Mesothelial cell of epicardium (in vitro differentiated cells): ENCODE data around the gene TRIM5. TPM values are rescaled to one million over a fixed set of nuclear protein-coding genes. Genes with fewer than 3 reads are reported as not detected.

ENCODE experiments used
- DNase-seq, 2 experiments: peaks; one replicate each; pipeline ENCODE4 v3.0.0; 2021; ENCODE audit warnings: low spot score in 2 of 2; ENCODE audit not compliant: unreplicated experiment in 2 of 2
- H3K27ac Mint-ChIP-seq: 2 replicates; pipeline ENCODE4 v1.8.0; 2021; ENCODE audit warnings: mixed read lengths
- H3K27me3 Mint-ChIP-seq: 2 replicates; pipeline ENCODE4 v1.8.0; 2021; ENCODE audit warnings: low read depth, mixed read lengths
- H3K36me3 Mint-ChIP-seq: 2 replicates; pipeline ENCODE4 v1.8.0; 2021; ENCODE audit warnings: mixed read lengths
- H3K4me1 Mint-ChIP-seq: 2 replicates; pipeline ENCODE4 v1.8.0; 2021; ENCODE audit warnings: mixed read lengths
- H3K4me3 Mint-ChIP-seq: 2 replicates; pipeline ENCODE4 v1.8.0; 2021; ENCODE audit warnings: mild to moderate bottlenecking, moderate library complexity, mixed read lengths
- H3K9me3 Mint-ChIP-seq: 2 replicates; pipeline ENCODE4 v1.8.0; 2021; ENCODE audit warnings: mixed read lengths
- total RNA-seq: library from RNA; stranded (reverse); gene quantifications from 3 replicates; pipeline ENCODE4 v1.2.1, GENCODE V29; 2021
- TF ChIP-seq, protein P1 (sequence below): fragments of 200-600 bp; sonication (generic); IDR thresholded peaks from one replicate; pipeline ENCODE4 v1.5.0; 2021; ENCODE audit warnings: antibody characterized with exemption; ENCODE audit not compliant: unreplicated experiment

TRIM5 gene
- total RNA-seq, 1 donor from 2014 or later: 74.0 TPM

DNA sequence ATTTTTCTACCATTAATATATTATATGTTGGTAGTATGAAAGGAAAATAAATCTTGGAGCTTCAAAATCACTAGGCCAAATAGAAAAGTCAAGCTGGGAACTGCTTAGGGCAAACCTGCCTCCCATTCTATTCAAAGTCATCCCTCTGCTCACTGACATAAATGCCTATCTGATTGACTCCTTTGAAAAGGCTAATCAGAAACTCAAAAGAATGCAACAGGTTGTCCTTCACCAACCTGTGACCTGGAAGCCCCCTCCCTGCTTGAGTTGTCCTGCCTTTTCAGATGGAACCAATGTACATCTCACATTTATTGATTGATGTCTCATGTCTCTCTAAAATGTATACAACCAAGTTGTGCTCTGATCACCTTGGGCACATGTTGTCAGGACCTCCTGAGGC, 63.3 kb downstream of the TRIM5 start:
- H3K9me3 Mint-ChIP-seq: no peaks in the 10 kb centered on the region
- H3K27me3 Mint-ChIP-seq: no peaks in the 10 kb centered on the region
- no peak for DNase-seq
- H3K4me3 Mint-ChIP-seq: no peak overlapping the region
- peaks cover 36% of the 10 kb centered on the region for H3K4me1 Mint-ChIP-seq
- peaks cover 2% of the 10 kb centered on the region for H3K36me3 Mint-ChIP-seq
- peak overlapping the region; percentile 97 for H3K27ac Mint-ChIP-seq
- TF ChIP-seq, protein P1, sequence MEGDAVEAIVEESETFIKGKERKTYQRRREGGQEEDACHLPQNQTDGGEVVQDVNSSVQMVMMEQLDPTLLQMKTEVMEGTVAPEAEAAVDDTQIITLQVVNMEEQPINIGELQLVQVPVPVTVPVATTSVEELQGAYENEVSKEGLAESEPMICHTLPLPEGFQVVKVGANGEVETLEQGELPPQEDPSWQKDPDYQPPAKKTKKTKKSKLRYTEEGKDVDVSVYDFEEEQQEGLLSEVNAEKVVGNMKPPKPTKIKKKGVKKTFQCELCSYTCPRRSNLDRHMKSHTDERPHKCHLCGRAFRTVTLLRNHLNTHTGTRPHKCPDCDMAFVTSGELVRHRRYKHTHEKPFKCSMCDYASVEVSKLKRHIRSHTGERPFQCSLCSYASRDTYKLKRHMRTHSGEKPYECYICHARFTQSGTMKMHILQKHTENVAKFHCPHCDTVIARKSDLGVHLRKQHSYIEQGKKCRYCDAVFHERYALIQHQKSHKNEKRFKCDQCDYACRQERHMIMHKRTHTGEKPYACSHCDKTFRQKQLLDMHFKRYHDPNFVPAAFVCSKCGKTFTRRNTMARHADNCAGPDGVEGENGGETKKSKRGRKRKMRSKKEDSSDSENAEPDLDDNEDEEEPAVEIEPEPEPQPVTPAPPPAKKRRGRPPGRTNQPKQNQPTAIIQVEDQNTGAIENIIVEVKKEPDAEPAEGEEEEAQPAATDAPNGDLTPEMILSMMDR: no peak

DNA sequence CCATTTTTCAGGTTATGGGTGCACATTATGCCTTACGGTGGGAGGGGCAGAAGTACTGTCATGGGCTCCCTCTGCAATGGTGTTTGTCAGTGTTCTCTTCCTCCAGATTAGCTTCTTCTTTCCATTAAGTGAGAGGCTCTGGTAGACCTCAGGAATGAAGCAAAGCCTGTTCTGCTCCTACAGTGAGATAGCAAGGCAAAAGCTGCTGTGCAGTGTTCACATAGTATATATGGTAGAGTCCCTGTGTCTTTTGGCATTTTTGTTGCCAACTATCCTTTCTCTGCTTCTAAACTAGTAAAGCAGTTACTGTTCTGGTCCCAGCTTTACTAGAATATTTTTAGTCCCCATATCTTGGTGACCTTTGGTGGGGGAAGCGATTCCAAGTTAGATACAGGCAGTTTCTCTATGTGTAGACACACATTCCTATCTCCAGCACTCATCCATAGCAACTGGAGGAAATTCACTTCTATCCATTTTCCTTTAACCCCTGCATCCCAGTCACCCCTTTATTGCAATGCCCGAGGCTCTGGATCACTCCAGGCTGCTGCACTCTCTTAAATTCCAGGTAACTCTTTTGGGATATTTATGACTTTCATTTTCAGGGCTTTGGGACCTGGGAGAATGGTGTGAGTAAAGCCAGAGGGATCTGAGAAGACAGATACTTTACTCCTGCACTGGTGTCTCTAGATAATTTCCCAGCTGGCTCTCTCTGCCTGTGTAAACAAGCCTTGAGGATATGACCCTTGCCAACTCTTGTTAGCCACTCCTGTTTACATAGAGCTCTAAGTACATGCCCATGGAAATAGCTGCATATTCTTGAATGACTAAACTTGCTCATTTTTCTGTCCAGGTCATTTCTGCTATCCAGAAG, 64.0 kb downstream of the TRIM5 start:
- Mint-ChIP-seq H3K36me3 (no peaks in the 10 kb centered on the region), H3K4me3 (no peak overlapping the region), H3K9me3 (no peaks in the 10 kb centered on the region), H3K4me1 (peaks cover 32% of the 10 kb centered on the region), H3K27me3 (no peaks in the 10 kb centered on the region), H3K27ac (peak overlapping the region; percentile 97)
- DNase-seq: no peak
- TF ChIP-seq, protein P1: no peak

DNA sequence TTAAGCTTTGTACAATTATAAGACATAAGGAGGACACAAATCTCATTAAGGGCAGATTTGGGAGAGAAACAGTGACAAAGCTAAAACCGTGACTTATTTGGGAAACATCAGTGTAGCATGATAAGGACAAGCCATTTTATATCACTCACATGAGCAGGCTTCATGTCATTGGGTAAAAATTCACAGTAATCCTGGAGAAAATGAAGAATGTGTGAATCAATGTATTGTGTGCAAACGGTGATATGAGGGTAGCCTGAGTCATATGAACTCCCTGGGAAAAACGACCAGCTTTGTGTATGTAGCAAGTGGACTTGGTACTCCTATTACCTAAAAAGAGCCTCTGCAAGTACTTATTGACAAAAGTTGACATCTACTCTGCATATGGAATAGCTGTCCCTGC, 66.1 kb downstream of the TRIM5 start:
- no peaks in the 10 kb centered on the region for H3K36me3 Mint-ChIP-seq
- no peak overlapping the region for H3K27ac Mint-ChIP-seq
- H3K9me3 Mint-ChIP-seq: no peaks in the 10 kb centered on the region
- TF ChIP-seq, protein P1: no peak
- H3K4me1 Mint-ChIP-seq: peaks cover 16% of the 10 kb centered on the region
- no peaks in the 10 kb centered on the region for H3K27me3 Mint-ChIP-seq
- no peak for DNase-seq
- no peak overlapping the region for H3K4me3 Mint-ChIP-seq

Other genes starting within 250 kb of the TRIM5 start
- 0.50 to 0.93 TPM (median 0.63 TPM) in 3 replicates for gene OR51I1, start 243.6 kb downstream of the TRIM5 start, total RNA-seq
- gene OR51I2, start 235.8 kb downstream of the TRIM5 start, total RNA-seq: not detected in 3 replicates
- not detected in 3 replicates for gene OR52D1, start 196.4 kb downstream of the TRIM5 start, total RNA-seq
- 0.63 to 1.2 TPM (median 0.71 TPM) in 3 replicates for gene UBQLN3, start 175.1 kb downstream of the TRIM5 start, total RNA-seq
- 1.9 to 2.1 TPM (median 2.0 TPM) in 3 replicates for gene UBQLNL, start 168.4 kb downstream of the TRIM5 start, total RNA-seq
- gene OR52H1, start 136.5 kb downstream of the TRIM5 start, total RNA-seq: 0.73 to 1.6 TPM (median 1.3 TPM) in 3 replicates
- gene OR52B6, start 104.2 kb downstream of the TRIM5 start, total RNA-seq: not detected in 3 replicates
- 13.4 to 14.6 TPM (median 14.0 TPM) in 3 replicates for gene TRIM6, start 88.4 kb downstream of the TRIM5 start, total RNA-seq
- gene TRIM34, start 60.1 kb downstream of the TRIM5 start, total RNA-seq: 5.0 to 7.1 TPM (median 5.1 TPM) in 3 replicates
- 45.8 to 52.1 TPM (median 50.9 TPM) in 3 replicates for gene TRIM22, start 4.7 kb upstream of the TRIM5 start, total RNA-seq
- gene OR56B1, start 51.4 kb upstream of the TRIM5 start, total RNA-seq: 0.11 TPM in 1 of 3 replicates, not detected in the others
- 0.18 TPM in 1 of 3 replicates, not detected in the others for gene OR52N4, start 69.2 kb upstream of the TRIM5 start, total RNA-seq
- not detected in 3 replicates for gene OR52N5, start 98.3 kb upstream of the TRIM5 start, total RNA-seq
- not detected in 3 replicates for gene OR52N1, start 106.2 kb upstream of the TRIM5 start, total RNA-seq
- gene OR52N2, start 123.8 kb upstream of the TRIM5 start, total RNA-seq: not detected in 3 replicates
- not detected in 3 replicates for gene OR52E6, start 156.8 kb upstream of the TRIM5 start, total RNA-seq
- gene OR52E8, start 172.6 kb upstream of the TRIM5 start, total RNA-seq: not detected in 3 replicates
- not detected in 3 replicates for gene OR52E4, start 195.6 kb upstream of the TRIM5 start, total RNA-seq
- gene OR52E5, start 208.1 kb upstream of the TRIM5 start, total RNA-seq: not detected in 3 replicates